GM08714 (cell line): ENCODE measurements around the gene SURF1.
"Not testable (repeated sequence)": the region's sequence is repeated elsewhere in the genome, so short reads cannot be mapped to it uniquely, and the experiment has no call there.

Experiments
- H3K4me3 ChIP-seq: fragments of 200-500 bp; sonication (Bioruptor generic); 2 replicates; pipeline ENCODE4 v1.5.1; 2014; ENCODE audit warnings: mild to moderate bottlenecking, low read length, inconsistent platforms
- ZNF274 ChIP-seq: IDR thresholded peaks from 2 replicates; pipeline ENCODE4 v1.6.1; 2012; ENCODE audit warnings: mild to moderate bottlenecking, low read depth, low read length

SURF1 gene

GRCh38 chr9:133334161-133334560, 22.1 kb downstream of the SURF1 start:
- TF ChIP-seq ZNF274: no peak
- no peak overlapping the region for H3K4me3 ChIP-seq

DNA sequence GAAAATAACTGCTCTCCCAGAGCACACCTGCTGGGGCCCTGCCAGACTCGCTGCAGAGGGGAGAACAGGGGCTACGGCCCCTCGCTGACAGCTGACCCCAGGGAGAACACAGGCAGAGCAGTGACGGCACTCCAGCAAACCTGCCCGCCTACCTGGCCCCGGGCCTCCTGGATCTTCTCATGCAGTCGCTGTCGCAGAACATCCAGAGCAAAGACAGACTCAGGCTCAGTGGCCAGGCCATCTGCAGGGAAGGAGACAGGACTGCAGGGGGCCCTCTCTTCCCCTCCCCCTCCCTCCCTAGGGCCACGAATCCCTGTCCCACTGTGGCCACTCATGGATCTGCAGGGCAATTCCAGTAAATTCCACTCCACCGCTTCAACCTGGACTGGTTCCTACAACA, 22.7 kb downstream of the SURF1 start:
- H3K4me3 ChIP-seq: no peak overlapping the region
- TF ChIP-seq ZNF274: no peak

DNA sequence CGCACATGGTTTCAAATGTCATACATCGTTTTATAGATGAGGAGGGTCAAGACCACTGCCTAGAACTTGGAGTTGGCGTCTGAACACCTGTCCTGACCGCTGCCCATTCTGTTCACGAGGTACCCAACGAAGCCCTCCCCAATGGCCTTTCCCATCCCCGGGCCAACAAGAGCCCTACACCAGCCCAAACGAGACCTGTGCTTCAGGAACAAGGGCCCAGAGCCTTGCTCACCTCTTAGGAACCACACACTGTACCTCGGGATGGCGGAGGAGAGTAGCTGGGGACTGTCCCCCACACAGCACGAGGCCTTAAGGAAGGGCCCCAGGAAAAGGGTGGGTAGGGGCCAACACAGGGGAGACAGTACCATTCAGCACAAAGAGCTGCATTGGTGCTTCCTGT, 23.3 kb downstream of the SURF1 start:
- H3K4me3 ChIP-seq: no peak overlapping the region
- TF ChIP-seq ZNF274: no peak

DNA sequence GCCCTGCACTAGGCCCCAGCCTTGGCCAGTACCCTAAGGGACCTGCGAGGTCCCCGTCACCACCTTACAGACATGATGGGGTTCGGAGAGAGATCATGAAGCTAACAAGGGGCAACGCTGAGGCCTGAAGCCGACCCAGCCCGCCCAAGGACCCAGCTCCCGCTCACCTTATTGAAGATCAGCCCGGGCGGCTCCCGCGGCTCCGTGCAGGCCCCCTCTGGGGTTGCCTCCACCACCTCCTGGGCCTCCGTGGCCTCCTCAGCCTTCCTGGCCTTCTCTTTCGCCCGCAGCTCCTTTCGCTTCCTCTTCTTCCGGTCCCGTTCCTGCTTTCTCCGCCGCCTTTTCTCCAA, 23.9 kb downstream of the SURF1 start:
- H3K4me3 ChIP-seq: no peak overlapping the region
- no peak for TF ChIP-seq ZNF274

- TF ChIP-seq ZNF274: no peak
- H3K4me3 ChIP-seq: no peak overlapping the region
Observed at GRCh38 chr9:133331641-133332380, 24.5 kb downstream of the SURF1 start.

DNA sequence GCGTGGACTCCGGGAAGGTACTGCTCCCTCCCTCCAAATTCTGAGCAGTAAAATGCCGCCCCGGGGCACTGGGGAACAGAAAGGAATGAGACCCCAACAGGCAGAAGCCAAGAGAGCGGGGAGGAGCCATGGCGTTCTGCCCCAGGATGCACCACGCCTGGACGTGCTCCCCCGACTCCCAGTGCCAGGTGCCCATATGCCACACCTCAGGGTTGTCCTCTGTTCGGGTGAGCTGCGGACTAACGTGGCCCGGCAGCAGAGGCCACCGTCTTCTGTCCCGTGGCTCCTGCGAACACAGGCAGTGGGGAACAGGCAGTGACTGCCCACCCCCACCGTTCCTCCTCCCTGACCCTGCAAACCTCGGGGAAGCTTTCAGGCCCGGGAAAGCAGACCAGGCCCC, 25.1 kb downstream of the SURF1 start:
- no peak overlapping the region for H3K4me3 ChIP-seq
- TF ChIP-seq ZNF274: no peak

GRCh38 chr9:133329306-133330156, 26.8 kb downstream of the SURF1 start:
- not testable (repeated sequence) for H3K4me3 ChIP-seq

- no peak for TF ChIP-seq ZNF274
- no peak overlapping the region for H3K4me3 ChIP-seq
Observed at GRCh38 chr9:133327834-133328484, 28.3 kb downstream of the SURF1 start.

DNA sequence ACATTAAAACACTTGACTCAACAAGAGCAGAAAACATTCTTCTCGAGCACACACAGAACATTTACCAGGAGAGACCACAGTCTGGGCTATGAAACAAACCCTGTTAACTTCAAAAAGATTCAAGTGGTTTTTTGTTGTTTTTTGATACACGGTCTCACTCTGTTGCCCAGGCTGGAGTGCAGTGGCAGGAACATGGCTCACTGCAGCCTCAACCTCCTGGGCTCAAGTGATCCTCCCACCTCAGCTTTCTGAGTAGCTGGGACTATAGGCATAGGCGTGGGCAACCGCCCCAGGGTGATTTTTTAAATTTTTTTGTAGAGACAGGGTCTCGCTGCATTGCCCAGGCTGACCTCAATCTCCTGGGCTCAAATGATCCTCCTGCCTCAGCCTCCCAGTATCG, 29.3 kb downstream of the SURF1 start:
- not testable (repeated sequence) for H3K4me3 ChIP-seq

DNA sequence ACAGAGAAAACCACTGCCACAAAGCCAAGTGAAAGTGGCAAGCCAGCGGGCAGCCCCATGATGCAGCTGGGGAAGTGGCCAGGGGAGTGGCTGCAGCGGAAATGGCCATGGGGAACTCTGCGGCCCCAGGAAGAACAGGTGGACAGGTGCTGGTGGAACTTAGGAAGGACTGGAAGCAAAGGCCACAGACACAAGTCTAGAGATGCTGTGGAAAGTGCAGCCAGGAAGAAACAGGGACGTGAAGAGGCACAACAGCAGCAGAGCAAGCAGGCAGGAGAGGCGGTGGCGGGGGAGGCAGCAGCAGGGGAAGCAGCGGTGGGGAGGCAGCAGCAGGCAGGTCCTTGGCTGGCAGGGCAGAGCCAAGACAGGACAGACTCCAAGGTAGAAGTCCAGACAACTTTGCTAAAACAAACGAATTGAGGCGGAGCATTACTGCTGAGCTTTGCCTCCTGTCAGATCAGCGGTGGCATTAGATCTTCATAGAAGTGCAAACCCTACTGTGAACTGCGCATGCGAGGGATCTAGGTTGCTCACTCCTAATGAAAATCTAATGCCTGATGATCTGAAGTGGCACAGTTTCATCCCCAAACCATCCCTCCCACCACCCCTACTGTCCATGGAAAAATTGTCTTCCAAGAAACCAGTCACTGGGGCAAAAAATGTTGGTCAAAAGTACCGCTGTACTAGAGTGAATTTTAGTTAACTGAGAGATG, 32.1 kb downstream of the SURF1 start:
- TF ChIP-seq ZNF274: no peak
- H3K4me3 ChIP-seq: no peak overlapping the region

GRCh38 chr9:133323211-133323610, 33.1 kb downstream of the SURF1 start:
- TF ChIP-seq ZNF274: no peak
- no peak overlapping the region for H3K4me3 ChIP-seq

GRCh38 chr9:133322701-133323100, 33.6 kb downstream of the SURF1 start:
- no peak overlapping the region for H3K4me3 ChIP-seq
- no peak for TF ChIP-seq ZNF274

- H3K4me3 ChIP-seq: no peak overlapping the region
- TF ChIP-seq ZNF274: no peak
Observed at GRCh38 chr9:133321411-133321935, 34.8 kb downstream of the SURF1 start.

- no peak overlapping the region for H3K4me3 ChIP-seq
- no peak for TF ChIP-seq ZNF274
Observed at GRCh38 chr9:133320421-133320881, 35.8 kb downstream of the SURF1 start.

GRCh38 chr9:133317551-133317950, 38.7 kb downstream of the SURF1 start:
- not testable (repeated sequence) for H3K4me3 ChIP-seq
